LNCAP (cell line): ENCODE measurements around the gene SUPT3H.

Experiments used
- TF ChIP-seq, protein P1 (sequence below): fragments of 450-650 bp; IDR thresholded peaks from 2 replicates; pipeline ENCODE4 v1.5.1; 2017; ENCODE audit warnings: mild to moderate bottlenecking

The SUPT3H gene

GRCh38 chr6:45155341-45155894 is 222.3 kb downstream of the SUPT3H start:
- TF ChIP-seq, protein P1, sequence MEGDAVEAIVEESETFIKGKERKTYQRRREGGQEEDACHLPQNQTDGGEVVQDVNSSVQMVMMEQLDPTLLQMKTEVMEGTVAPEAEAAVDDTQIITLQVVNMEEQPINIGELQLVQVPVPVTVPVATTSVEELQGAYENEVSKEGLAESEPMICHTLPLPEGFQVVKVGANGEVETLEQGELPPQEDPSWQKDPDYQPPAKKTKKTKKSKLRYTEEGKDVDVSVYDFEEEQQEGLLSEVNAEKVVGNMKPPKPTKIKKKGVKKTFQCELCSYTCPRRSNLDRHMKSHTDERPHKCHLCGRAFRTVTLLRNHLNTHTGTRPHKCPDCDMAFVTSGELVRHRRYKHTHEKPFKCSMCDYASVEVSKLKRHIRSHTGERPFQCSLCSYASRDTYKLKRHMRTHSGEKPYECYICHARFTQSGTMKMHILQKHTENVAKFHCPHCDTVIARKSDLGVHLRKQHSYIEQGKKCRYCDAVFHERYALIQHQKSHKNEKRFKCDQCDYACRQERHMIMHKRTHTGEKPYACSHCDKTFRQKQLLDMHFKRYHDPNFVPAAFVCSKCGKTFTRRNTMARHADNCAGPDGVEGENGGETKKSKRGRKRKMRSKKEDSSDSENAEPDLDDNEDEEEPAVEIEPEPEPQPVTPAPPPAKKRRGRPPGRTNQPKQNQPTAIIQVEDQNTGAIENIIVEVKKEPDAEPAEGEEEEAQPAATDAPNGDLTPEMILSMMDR, result no peak

- TF ChIP-seq, protein P1, result no peak
Measured at GRCh38 chr6:45154679-45155078, 223.1 kb downstream of the SUPT3H start.

DNA sequence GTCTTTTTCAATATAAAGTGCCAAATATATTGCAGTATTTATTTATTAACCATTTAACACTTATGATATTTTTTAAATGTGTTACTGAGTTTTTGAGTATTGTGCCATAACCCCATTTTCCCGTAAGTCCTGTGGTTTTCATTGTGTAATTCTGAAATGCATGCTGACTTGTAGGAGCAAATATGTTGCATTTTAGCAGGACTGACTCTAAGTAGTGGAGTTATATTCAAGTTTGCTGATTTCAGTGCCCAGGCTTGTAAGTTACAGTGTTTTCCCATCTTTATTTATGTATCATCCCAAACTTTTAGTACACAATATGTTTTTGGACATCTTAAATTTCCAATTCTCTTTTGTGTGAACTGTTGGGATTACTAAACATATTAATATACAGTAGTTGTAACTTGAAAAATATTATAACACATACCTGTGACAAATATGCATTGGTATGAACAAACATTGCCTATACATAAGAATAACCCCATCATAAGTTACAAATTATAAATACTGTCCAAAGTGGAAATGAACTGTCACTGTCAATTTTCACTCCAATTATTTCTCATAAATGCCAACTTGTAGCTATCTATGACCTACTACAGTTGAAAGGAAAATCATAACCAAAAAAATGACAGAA is 228.9 kb downstream of the SUPT3H start:
- TF ChIP-seq, protein P1, result no peak

DNA sequence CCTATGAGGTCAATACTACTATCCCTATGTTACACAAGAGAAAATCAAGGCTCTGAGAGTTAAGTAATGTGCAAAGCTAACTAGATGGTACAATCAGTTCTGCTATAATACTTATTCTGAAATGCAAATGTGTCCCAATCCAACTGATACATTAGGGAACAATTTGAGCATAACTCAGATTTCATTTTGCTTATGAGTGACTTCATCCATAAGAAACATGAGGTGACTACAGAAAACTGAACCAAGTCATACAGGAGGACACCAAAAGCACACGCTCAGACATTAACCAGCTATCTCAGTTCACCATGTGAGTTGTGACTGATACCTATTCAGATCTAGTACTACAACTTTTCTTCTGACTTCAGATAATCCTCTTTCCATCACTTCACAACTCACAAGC is 229.5 kb downstream of the SUPT3H start:
- TF ChIP-seq, protein P1, result no peak

DNA sequence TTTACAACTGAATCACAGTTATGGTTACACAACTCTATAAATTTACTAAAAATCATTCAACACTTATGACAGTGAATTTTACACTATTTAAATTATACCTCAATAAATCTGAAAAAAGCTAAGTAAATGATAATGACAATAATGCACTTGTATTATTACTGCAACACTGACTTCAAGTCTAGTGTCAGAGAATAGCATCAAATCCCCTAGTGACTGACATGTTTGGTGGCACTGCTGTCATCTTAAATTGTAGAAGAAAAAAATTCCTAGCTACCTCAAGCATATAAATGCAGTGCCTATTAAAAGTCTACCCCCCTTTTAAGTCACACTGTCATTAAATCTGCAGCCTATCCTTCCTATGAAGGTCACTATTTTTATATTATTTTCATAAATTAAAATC is 239.0 kb downstream of the SUPT3H start:
- TF ChIP-seq, protein P1, result no peak

DNA sequence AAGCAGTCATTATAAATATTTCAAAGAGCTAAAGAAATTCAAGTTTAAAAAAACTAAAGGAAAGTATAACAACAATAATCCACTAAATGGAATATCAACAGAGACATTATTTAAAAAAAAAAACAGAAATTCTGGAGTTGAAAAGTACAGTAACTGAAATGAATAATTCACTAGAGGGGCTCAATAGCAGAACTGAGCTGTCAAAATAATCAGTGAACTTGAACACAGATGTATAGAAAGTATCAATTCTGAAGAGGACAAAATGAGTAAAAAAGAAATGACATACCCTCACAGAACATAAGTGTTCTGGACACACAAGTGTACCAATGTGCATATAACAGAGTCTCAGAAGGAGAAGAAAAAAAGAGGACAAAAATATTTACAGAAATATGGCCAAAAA is 241.2 kb downstream of the SUPT3H start:
- TF ChIP-seq, protein P1, result no peak

GRCh38 chr6:45132658-45133294 is 245.0 kb downstream of the SUPT3H start:
- TF ChIP-seq, protein P1, result no peak
